ENCODE data around the gene AHRR.

DNA sequence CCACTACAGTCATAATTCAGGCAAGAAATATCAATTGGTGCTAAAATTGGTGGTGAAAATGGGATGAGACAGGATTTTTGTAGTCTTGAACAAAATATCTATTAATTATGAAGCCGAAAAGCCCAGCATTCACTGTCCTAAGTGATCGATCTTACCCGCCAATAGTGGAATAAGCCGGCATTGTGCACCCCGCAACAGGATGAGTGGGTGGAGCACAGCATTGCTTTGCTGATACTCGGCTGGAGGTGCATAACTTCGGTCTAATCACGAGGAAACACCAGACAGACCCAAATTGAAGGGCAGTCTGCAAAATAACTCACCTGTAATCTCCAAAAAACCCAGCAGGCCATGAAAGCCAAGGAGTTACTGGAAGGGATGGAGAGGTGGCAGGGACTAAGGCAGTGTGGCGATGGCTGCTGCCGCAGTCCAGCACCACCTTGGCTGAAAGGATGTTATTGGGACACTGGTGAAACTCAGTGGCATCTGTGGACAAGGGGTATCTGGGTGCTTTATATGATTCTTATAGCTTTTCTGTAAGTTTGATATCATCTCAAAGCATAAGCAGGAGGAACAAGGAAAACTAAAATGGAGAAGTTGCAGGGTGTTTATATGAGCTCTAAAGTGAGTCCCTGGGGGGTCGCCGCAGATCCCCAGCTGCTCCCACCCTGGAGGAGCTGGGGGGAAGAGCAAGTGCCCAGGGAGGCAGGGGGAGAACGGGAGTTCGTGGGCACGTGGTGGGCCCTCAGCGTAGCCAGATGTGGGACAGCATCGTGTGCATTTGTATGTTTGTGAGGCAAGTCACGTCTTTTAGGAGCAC, 45.2 kb downstream of the AHRR start:
- TF ChIP-seq CTCF (IDR thresholded peaks at IDR 0.05; ENCODE audit: insufficient read depth, low read depth, low read length) (no peak), EZH2 (IDR thresholded peaks at IDR 0.05; ENCODE audit: insufficient read depth, low read length) (no peak)
